Pulmonary artery endothelial cell (primary cell): ENCODE results near the gene SUSD3. TPM values are rescaled to one million over a fixed set of nuclear protein-coding genes. Genes with fewer than 3 reads are reported as not detected.

Experiments
- DNase-seq: peaks from one replicate; pipeline ENCODE4 v3.0.0-alpha.2; 2011; ENCODE audit warnings: low read depth, low spot score
- total RNA-seq: library from RNA; depleted of rRNA; stranded (reverse); fragments of >200 nt; gene quantifications from 2 replicates; pipeline ENCODE4 v1.2.3, GENCODE V29; 2014

The SUSD3 gene
- total RNA-seq, 1 donor from 2014 or later: 0.13 TPM

GRCh38 chr9:93122721-93123221 is 64.3 kb downstream of the SUSD3 start:
- no peak for DNase-seq

DNA sequence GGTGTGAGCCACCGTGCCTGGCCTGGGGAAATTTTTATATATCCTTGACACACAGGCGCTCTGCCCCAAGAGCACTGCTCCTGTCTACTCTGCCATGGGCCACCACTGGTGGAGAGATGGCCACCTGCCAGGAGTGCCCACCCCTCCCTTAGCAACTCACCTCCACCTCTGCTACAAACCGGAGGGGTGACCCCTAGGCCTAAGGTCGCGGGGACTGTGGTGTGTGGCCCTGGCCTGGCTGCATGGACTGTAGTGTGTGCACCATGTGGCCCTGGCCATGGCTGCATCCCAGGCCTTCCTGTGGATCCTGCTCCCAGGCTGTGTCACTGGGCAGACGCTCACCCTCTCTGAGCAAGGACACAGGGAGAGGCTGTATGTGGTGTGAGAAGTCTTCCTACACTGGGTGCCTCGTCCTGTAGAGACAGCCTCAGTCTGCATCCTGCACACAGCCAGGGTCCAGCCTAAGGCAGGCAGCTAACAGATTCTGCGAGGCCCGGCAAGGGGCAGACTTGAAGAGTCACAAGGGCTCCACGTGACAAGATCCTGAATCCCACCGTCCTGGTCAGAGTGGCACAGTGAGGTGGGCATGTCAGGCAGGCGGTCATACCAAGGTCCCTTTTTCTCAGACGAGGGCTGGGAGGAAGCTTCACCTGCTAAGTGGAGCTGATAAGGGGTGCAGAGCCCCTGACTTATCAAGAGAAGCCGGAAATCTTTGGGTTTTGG is 65.2 kb downstream of the SUSD3 start:
- DNase-seq: no peak

DNA sequence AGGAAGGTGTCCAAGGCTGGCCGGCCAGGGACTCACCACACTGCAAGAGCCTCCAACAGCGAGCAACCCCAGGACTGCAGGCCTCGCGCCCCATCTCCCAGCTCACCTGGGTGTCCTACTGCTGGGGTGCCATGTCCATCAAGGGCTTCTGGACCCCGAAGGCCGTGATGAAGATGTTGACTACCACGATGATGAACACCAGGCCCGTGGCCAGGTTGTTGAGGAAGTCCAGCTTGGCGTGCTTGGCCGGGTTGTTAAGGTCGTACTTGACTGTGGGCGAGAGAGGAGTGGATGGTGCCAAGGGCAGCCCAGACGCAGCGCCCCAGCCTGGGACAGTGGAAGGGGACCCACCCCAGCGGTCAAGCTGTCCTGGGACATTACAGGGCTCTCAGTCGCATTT is 66.3 kb downstream of the SUSD3 start:
- DNase-seq: no peak

- DNase-seq: no peak
Observed at GRCh38 chr9:93125331-93125894, 66.9 kb downstream of the SUSD3 start.

GRCh38 chr9:93126151-93126781 is 67.8 kb downstream of the SUSD3 start:
- no peak for DNase-seq

GRCh38 chr9:93126825-93127368 is 68.4 kb downstream of the SUSD3 start:
- no peak for DNase-seq

DNA sequence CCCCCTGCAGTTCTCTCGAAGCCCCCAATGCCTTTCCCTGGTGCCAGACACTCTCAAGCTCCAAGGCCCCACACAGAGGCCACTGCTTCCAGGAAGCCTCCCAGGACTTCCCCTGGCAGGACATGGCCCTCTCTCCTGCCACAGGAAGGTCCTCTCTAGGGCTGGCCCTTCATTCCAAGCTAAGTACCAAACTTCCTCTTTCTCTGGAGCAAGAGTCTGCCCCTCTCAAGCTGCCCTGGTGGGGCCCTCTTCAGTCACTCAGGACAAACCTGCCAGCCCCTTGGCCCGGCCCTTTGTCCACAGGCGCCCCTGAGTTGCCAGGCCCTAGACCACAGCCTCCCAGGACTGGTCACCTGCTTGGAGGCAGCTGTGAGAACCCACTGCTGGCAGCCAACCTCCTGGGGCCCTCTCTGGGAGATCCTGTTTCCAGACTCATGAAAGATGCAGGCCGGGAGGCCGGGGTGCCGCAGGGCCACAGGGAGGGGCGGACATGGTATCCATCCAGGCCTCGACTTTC is 69.0 kb downstream of the SUSD3 start:
- no peak for DNase-seq

GRCh38 chr9:93128011-93128714 is 69.7 kb downstream of the SUSD3 start:
- no peak for DNase-seq

GRCh38 chr9:93128715-93129224 is 70.3 kb downstream of the SUSD3 start:
- DNase-seq: no peak

DNA sequence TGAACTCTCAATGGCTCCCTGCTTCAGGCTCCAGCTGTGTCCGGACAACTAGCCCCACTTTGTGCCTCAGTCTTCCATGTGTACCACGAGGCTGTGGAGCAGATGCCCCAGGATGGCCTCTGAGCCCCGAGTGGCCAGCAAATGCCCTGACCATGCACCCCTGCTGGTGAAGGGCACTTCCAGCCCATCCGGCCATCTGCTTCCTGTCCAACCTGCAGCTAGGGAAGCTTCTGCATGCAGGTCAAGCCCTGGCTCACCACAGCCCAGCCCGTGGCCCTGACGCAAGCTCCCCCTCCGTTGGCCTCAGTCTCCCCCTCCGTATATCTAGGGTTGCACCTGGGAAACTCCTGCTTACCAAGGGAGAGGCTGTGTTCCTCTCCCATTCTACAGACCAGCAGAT is 70.8 kb downstream of the SUSD3 start:
- DNase-seq: peak; percentile 61

DNA sequence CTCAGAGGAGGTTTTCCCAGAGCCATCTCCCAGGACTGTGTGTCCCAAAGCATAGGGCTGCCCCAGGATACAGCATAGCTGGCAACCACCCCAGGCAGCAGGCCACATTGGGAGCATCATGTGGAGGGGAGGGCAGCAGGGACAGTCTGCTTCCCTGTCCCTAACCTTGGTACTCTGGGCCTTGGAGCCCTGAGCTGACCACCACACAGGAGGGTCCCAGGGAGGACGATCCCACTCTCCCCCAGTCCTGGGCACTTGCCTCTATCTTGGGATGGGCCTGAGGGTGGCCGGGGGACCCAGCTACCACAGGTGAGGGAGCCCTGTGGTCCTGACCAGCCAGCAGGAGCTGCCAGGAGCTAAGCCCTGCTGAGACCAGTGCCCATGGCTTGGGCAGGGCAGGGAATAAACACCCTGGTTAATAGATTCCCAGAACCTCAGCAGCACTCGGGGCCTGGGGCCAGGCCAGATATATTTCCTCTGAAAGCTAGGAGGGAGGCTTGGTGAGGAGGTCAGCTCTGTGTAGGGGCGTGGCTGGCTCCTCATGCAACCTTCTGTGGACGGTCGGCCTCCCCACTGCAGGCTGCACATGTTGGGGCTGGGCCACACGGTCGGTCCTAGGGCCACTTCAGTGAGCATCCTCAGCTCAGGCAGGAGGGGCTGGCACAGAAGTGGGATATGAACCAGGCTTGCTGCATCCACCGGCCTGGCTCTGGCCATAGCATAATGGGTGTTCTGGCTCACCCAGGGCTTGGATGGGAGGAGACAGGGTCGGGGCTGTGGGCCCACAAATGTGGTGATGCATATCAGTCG is 71.4 kb downstream of the SUSD3 start:
- DNase-seq: no peak

- DNase-seq: no peak
Observed at GRCh38 chr9:93130861-93131481, 72.5 kb downstream of the SUSD3 start.

GRCh38 chr9:93131599-93132286 is 73.2 kb downstream of the SUSD3 start:
- no peak for DNase-seq

DNA sequence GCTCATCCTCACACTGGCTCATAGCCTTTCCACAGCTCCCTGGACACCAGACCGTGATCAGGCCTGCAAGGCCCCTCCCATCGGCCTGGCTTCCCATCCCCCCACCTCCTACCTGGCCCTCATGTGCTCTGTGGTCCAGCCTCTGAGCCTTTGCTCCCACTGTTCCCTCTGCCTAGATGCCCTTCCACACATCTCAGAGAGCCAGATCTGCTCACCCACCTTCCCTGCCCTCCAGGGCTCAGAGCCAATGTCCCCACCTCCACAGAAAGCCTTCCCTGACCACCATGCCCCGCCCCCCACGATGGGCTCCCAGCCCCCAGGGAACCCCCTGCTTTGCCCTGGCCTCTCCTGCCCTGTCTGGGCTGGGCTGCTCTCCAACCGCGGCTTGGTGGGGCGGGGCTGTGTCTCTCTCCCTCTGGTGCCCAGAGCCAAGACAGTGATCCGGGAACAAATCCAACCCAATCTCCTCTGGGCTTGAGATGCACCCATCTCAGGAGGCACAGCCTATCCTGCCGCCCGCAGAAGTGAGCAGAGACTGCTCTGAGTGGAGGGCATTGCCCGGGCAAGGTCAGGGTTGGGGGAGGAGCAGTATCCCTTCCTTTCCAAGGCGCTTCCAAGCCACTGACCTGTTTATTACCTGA is 73.9 kb downstream of the SUSD3 start:
- DNase-seq: no peak

DNA sequence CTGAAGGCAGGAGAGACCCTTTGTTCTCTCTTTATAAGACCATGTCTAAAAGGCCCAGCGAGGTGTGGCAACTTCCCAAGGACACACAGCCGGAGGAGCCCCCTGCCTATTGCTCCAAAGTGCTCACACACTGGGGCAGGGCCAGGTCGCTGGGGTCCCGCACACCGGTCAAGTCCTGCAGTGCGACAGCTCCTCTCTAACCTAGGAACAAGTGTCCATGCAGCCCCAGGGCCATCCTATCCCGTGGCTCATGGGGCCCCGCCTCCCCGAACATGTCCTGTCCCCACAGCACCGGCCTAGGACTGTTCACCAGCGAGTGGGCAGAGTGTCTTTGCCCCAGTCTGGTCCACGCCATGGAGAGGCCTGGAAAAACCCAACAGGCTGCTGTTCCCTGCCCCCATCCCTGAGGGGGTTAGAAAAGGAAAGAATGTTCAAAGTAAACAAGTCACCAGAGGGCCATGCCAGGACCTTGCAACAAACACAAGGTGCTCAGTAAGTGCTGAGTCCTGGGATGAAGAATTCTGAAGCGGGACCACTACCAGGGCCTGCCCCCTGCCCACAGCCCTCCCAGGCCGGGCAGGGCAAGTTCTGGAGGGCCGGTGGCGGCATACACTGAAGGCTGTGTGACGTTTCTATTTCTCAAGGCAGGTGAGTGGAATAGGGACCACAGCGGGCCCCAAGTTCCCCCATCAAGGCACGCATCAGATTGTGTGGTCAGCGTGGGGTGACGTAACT is 74.6 kb downstream of the SUSD3 start:
- DNase-seq: no peak

GRCh38 chr9:93133681-93134014 is 75.1 kb downstream of the SUSD3 start:
- DNase-seq: no peak

- DNase-seq: no peak
Observed at GRCh38 chr9:93134015-93134739, 75.7 kb downstream of the SUSD3 start, which contains the start of gene NINJ1. TSS of gene NINJ1 (minus strand) at chr9:93134251. CDS start at chr9:93134217, 34 bp downstream.
